HG03442 (cell line): ENCODE measurements around the gene LSP1.
A peak's percentile ranks its signal among the peaks of the same experiment; 100 is the strongest.
"Not testable (repeated sequence)": the region's sequence is repeated elsewhere in the genome, so short reads cannot be mapped to it uniquely, and the experiment has no call there.

Experiments
- ATAC-seq: cut with Tn5 transposase; IDR thresholded peaks from one replicate; pipeline ENCODE4 v1.9.1; 2021; ENCODE audit warnings: mild to moderate bottlenecking, moderate library complexity; ENCODE audit not compliant: unreplicated experiment

Gene LSP1

GRCh38 chr11:1852877-1853276 is at the start of gene LSP1:
Gene LSP1, plus strand, starts transcription at chr11:1853084. Its CDS starts 61 bp downstream, at chr11:1853145.
- peak; percentile 39 for ATAC-seq

DNA sequence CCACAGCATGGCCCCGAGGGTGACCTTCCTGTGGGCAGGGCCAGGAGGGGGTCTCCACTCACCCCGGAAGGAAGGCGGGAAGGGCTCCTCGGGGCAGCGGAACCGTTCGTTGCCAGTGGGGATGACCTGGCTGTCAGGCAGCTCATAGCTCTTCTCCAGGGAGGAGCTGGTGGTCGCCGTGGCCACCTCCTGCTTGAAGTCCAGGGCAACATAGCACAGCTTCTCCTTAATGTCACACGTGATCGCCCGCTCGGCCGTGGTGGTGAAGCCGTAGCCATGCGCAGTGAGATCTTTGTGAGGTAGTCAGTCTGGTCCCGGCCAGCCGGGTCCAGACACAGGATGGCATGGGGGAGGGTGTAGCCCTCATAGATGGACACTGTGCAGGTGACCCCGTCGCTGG is 49.6 kb upstream of the LSP1 start:
- no peak for ATAC-seq

GRCh38 chr11:1803835-1804519 is 48.9 kb upstream of the LSP1 start:
- ATAC-seq = not testable (repeated sequence)

GRCh38 chr11:1805525-1805924 is 47.4 kb upstream of the LSP1 start:
- ATAC-seq = no peak

GRCh38 chr11:1807264-1807995 is 45.5 kb upstream of the LSP1 start:
- no peak for ATAC-seq

- no peak for ATAC-seq
Measured at GRCh38 chr11:1810761-1811160, 42.1 kb upstream of the LSP1 start.

DNA sequence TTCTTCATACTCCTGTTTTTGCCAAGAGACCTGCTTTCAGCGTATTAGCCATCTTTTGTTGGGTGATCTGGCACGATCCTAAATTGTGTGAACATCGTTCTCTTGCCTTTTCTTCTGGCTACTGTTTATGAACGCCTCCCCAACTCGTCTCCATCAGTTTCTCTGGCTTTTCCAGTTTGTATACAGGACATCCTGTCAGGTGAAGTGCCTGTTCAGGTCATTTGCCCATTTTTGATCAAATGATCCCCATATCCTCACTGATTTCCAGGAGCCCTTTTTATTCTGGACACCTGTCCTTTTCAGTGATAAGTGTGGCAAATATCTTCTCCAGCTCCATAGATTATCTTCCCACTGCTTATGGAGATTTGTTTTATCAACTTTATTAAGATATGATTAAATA is 40.6 kb upstream of the LSP1 start:
- ATAC-seq = no peak

DNA sequence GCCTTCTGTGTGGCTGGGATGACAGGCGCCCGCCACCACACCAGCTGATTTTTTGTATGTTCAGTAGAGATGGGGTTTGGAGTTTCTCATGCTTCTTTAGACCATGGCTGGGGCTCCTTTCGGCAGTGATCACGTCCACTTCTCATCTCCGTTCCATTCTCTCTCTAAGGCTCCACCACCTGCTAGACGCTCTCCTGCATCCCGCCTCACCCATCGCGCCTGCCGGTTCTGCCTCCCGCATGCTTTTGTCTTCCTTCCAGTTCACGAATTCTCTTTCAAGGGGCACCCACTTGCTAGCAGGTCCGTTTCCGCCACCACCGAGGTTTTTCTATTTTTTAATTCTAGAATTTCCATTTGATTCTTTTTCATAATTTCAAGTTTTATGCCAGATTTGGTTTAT is 40.1 kb upstream of the LSP1 start:
- no peak for ATAC-seq

DNA sequence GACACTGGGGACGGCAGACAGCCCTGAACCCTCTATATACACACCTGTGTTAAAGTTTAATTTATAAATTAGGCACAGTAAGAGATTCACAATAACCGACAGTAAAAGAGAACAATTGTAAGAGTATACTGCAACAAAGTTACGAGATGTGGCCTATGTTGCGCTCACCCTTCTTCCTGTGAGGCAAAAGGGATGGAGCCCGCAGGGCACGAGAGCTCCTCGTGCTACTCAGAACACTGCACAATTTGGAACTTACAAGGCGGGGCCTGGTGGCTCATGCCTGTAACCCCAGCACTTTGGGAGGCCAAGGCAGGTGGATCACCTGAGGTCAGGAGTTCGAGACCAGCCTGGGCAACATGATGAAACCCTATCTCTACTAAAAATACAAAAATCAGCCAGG is 39.5 kb upstream of the LSP1 start:
- not testable (repeated sequence) for ATAC-seq

DNA sequence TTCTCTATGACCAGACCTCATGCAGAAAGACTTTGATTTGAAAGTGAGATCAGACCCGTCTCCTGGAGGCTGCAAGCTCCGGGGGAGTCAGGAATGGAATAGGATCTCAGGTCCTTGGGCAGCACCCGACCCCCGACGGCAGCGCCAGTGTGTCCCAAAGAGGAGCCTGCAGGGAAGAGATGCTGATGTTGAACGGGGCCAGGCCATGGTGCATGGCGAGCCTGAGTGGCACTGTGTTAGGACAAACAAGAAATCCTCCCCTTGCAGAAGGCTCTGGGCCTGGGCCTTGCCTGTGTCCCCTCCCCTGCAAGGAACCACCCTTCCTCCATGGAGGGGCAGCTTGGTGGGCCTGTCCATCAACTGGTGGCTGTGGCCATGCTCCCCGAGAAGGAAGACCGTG is 38.2 kb upstream of the LSP1 start:
- no peak for ATAC-seq

DNA sequence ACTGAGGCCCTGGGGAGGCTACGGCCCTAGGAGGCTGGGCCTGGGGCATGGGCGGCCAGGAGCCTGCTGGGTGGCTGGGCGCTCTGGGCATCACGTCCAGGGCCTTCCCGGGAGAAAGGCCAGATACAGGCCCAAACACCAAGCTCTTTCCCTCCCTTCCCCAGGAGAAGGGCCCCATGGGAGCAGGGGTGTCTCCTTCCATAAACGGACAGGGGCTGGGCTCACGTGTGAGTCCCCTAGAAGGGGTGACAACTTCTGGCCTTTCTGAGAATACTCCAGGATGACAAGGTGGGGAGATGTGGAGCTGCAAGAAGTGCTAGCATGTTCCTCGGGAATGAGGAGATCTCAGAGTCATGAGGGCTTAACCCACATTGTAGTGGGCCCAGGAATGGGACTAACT is 37.6 kb upstream of the LSP1 start:
- ATAC-seq = no peak

- no peak for ATAC-seq
Measured at GRCh38 chr11:1815751-1816150, 37.1 kb upstream of the LSP1 start.

DNA sequence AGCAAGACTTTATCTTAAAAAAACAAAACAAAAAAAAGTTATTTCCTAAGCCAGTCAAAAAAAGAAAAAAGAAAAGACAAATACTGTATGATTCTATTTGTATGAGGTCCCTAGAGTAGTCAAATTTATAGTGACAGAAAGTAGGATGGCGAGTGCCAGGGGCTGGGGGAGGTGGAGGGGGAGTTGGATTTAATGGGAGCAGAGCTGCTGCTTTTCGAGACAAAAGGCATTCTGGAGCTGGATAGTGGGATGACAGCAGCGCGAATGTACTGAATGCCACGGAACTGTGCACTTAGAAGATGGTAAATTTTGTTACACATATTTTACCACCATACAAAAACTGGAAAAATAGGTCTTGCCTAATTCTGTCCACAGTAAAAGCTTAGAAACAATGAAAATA is 35.9 kb upstream of the LSP1 start:
- no peak for ATAC-seq

DNA sequence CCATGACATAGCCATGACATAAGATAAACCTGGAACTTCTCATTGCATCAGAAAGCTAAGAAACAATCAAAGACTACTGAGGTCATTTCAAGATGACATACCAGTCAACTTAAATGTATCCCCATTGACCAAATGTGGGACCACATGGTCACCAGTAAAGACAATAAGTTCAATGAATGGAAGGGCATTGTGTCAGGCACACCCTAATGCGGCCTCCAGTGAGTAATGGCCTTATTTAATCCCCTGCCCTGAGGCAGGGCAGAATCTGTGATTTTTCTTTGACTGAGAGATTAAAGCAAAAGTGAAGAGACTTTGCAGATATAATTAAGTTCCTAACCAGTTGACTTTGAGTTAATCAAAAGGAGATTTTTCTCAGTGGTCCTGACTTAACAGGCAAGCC is 35.4 kb upstream of the LSP1 start:
- ATAC-seq = no peak

GRCh38 chr11:1819074-1819473 is 33.8 kb upstream of the LSP1 start:
- no peak for ATAC-seq

DNA sequence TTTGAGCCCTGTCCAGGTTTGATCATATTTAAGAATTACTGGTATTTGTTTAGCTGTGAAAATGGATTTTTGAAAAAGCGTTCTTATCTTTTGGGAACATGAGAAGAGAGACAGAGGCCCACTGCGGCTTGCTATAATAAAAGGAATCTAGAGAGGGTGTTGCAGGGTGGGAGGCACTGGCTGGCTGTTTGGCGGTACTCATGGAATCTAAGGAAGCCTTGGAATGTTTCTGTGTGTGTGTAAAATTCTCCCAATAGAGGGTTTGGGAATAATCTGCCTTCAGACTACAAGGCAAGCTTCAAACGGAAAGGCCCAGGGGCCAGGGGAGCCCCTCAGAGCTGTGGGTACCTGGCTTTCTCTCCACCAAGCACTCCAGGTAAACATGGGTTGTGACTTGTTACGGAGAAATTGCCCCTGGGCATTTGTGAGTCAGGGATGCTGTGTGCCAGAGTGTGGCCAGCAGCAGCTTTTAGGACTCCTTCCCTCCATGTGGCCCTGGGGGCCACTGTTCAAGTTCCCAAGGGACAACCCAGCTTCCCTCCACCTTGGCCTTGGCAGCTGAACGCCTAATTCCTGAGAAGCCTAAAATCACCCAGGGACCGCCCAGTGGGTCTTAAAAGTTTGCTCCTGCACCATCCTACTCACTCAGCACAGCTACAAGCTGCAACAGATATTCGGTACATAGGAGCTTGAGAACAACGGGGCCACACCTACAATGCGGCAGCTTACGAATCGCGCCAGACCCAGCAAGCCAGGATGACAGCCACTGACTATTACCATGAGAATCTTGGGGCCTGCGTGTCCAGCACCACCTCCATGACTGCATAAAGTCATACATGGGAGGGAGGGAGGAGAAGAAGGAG is 32.2 kb upstream of the LSP1 start:
- ATAC-seq = no peak

DNA sequence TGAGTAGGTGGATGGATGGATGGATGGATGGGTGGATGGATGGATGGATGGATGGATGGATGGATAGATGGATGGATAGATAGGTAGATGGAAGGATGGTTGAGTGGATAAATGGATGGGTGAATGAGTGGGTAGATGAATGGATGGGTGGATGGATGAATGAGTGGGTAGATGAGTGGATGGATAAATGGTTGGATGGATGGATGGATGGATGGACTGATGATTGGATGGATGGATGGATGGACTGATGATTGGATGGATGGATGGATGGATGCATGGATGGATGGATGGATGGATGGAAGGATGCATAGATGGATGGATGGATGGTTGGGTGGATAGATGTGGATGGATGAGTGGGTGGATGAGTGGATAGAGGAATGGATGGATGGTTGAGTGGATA is 31.3 kb upstream of the LSP1 start:
- no peak for ATAC-seq

DNA sequence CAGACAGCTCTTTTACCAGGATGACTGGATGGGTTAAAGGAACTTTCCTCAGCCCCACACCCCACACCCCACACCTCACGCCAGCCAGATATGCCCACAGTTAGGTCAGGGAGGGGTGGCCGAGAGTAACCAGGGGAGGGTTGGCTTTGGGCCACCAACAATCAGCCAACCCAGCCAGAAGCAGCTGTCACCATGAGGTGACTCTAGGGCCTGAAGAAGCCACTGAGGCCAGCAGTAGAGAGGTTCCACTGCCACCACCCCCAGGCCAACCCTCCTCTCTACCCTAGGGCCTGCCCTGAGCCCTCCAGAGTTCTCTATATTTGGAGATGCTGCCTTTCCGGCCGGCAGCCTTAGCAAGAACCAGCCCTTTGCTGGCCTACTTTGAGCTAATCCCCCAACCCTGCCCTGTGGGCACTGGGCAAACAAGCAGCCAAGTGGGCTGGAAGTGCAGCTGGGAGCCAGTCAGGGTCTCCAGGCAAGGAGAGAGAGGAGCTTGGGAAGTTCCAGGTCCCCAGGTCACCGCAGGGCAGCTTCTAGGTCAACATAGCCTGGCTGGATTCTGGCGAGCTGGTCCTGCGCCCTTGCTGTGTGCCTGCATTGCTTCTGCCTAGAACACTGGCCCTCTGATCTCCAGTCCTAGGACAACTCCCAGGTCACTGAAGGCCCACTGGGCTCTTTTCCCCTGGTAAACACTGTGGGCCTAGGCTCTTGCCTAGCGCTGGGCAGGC is 30.1 kb upstream of the LSP1 start:
- ATAC-seq = no peak

DNA sequence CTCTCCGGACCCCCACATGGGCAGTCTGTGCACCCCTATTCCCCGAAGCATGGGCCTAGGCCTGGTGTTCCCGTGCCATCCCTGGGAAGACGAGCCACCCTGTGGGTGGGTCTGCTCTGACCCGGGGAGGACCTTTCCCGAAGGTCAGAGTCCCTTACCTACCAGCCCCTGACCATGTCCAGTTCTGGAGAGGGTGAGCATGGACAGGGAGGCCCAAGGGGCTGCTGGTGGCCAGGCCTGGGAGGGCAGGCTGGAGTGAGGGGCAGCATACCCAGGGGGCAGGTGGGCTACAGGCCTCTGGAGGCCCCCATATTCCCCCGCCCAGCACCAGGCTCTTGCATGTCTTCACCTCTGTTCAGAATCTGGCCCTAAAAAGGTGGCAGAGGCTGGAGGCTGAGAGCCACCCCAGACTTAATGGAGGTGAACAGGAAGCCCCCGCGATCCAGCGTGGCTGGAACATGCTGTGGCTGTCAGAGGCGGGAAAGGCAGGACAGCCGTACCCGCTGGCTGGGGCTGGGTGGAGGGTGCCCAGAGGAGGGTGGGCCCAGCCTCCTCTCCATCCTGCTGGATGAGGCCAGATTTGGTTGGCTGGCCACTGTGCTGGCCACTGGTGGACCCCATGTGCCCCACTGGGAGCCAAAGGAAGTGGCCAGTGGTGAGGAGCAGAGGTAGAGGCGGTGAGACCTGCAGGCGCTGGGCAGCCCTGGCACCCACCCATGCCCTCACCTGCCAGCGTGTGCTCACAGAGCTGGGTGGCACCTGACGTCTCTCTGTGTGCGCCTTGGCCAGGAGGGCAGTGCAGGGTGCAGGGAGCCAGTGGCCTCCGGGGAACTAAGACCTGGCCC is 29.3 kb upstream of the LSP1 start:
- no peak for ATAC-seq
